Measurements from ENCODE around the gene FAM161A. TPM values are rescaled to one million over a fixed set of nuclear protein-coding genes. Genes with fewer than 3 reads are reported as not detected.
"Not testable (repeated sequence)": the region's sequence is repeated elsewhere in the genome, so short reads cannot be mapped to it uniquely, and the experiment has no call there.

FAM161A gene
- total RNA-seq, 3 donors from 2014 or later = 3.5 to 4.0 (median 3.6) TPM

GRCh38 chr2:61802548-61802947 is 51.3 kb downstream of the FAM161A start:
- no peaks in the 10 kb centered on the region for H3K27me3 ChIP-seq
- no peak overlapping the region for H3K27ac ChIP-seq
- TF ChIP-seq POLR2AphosphoS5 (IDR thresholded peaks at IDR 0.05) (no peak), POLR2A (IDR thresholded peaks at IDR 0.05) (no peak), CTCF (IDR thresholded peaks at IDR 0.05) (no peak)
- no peak for DNase-seq (ENCODE audit: low spot score in 2 of 2)
- intact Hi-C loops (cut with DNase I; ENCODE audit: low total_unique reads) = no loop called here
- H3K9me3 ChIP-seq = no peaks in the 10 kb centered on the region
- H3K4me3 ChIP-seq = no peak overlapping the region
- H3K36me3 ChIP-seq = no peaks in the 10 kb centered on the region
- H3K4me1 ChIP-seq = no peaks in the 10 kb centered on the region

GRCh38 chr2:61799099-61799498 is 54.8 kb downstream of the FAM161A start:
- no peaks in the 10 kb centered on the region for H3K4me1 ChIP-seq
- H3K36me3 ChIP-seq = no peaks in the 10 kb centered on the region
- H3K4me3 ChIP-seq = no peak overlapping the region
- H3K27me3 ChIP-seq = no peaks in the 10 kb centered on the region
- DNase-seq (ENCODE audit: low spot score in 2 of 2) = no peak
- H3K27ac ChIP-seq = no peak overlapping the region
- no peaks in the 10 kb centered on the region for H3K9me3 ChIP-seq
- intact Hi-C loops (cut with DNase I; ENCODE audit: low total_unique reads) = no loop called here
- TF ChIP-seq POLR2AphosphoS5 (IDR thresholded peaks at IDR 0.05) = no peak

GRCh38 chr2:61797446-61797845 is 56.4 kb downstream of the FAM161A start:
- H3K4me3 ChIP-seq; H3K27me3 ChIP-seq; DNase-seq (ENCODE audit: low spot score in 2 of 2); H3K4me1 ChIP-seq; H3K36me3 ChIP-seq; H3K9me3 ChIP-seq; intact Hi-C loops (cut with DNase I; ENCODE audit: low total_unique reads); H3K27ac ChIP-seq: not testable (repeated sequence)

GRCh38 chr2:61795408-61795807 is 58.5 kb downstream of the FAM161A start:
- Histone ChIP-seq H3K4me3 (no peak overlapping the region), H3K9me3 (no peaks in the 10 kb centered on the region), H3K36me3 (no peaks in the 10 kb centered on the region), H3K27me3 (no peaks in the 10 kb centered on the region), H3K4me1 (no peaks in the 10 kb centered on the region), H3K27ac (no peak overlapping the region)
- DNase-seq (ENCODE audit: low spot score in 2 of 2) = no peak
- TF ChIP-seq POLR2AphosphoS5 (IDR thresholded peaks at IDR 0.05) (no peak), POLR2A (IDR thresholded peaks at IDR 0.05) (no peak), CTCF (IDR thresholded peaks at IDR 0.05) (no peak)
- intact Hi-C loops (cut with DNase I; ENCODE audit: low total_unique reads) = no loop called here

- H3K9me3 ChIP-seq = no peaks in the 10 kb centered on the region
- H3K27ac ChIP-seq = no peak overlapping the region
- TF ChIP-seq CTCF (IDR thresholded peaks at IDR 0.05) (peak in 2 of 3 donors; percentile 23 to 56), POLR2A (IDR thresholded peaks at IDR 0.05) (no peak), POLR2AphosphoS5 (IDR thresholded peaks at IDR 0.05) (no peak)
- no peaks in the 10 kb centered on the region for H3K4me1 ChIP-seq
- DNase-seq (ENCODE audit: low spot score in 2 of 2) = no peak
- no peaks in the 10 kb centered on the region for H3K27me3 ChIP-seq
- no peak overlapping the region for H3K4me3 ChIP-seq
- H3K36me3 ChIP-seq = no peaks in the 10 kb centered on the region
- intact Hi-C loops (cut with DNase I; ENCODE audit: low total_unique reads) = no loop called here
These were observed 60.4 kb downstream of the FAM161A start for GRCh38 chr2:61793389-61793836.

GRCh38 chr2:61792355-61792890 is 61.4 kb downstream of the FAM161A start:
- no peak overlapping the region for H3K27ac ChIP-seq
- no peak overlapping the region for H3K4me3 ChIP-seq
- H3K36me3 ChIP-seq = no peaks in the 10 kb centered on the region
- intact Hi-C loops (cut with DNase I; ENCODE audit: low total_unique reads) = no loop called here
- no peak for DNase-seq (ENCODE audit: low spot score in 2 of 2)
- no peaks in the 10 kb centered on the region for H3K9me3 ChIP-seq
- no peaks in the 10 kb centered on the region for H3K27me3 ChIP-seq
- TF ChIP-seq POLR2A (IDR thresholded peaks at IDR 0.05) (no peak), CTCF (IDR thresholded peaks at IDR 0.05) (no peak), POLR2AphosphoS5 (IDR thresholded peaks at IDR 0.05) (no peak)
- no peaks in the 10 kb centered on the region for H3K4me1 ChIP-seq
